DOHH2 (cell line): ENCODE data around the gene NR3C2.

Source experiments
- CTCF ChIP-seq: fragments of 200-600 bp; sonication (generic); IDR thresholded peaks from one replicate; pipeline ENCODE4 v1.5.1; 2014; ENCODE audit warnings: antibody characterized with exemption, mild to moderate bottlenecking, low read depth, low read length; ENCODE audit not compliant: poor library complexity, severe bottlenecking
- EZH2phosphoT487 ChIP-seq: fragments of 200-600 bp; sonication (generic); IDR thresholded peaks from 2 replicates; pipeline ENCODE4 v1.6.1; 2017; ENCODE audit warnings: borderline replicate concordance, mild to moderate bottlenecking, antibody characterized with exemption, low read length, moderate library complexity, mixed read lengths

DNA sequence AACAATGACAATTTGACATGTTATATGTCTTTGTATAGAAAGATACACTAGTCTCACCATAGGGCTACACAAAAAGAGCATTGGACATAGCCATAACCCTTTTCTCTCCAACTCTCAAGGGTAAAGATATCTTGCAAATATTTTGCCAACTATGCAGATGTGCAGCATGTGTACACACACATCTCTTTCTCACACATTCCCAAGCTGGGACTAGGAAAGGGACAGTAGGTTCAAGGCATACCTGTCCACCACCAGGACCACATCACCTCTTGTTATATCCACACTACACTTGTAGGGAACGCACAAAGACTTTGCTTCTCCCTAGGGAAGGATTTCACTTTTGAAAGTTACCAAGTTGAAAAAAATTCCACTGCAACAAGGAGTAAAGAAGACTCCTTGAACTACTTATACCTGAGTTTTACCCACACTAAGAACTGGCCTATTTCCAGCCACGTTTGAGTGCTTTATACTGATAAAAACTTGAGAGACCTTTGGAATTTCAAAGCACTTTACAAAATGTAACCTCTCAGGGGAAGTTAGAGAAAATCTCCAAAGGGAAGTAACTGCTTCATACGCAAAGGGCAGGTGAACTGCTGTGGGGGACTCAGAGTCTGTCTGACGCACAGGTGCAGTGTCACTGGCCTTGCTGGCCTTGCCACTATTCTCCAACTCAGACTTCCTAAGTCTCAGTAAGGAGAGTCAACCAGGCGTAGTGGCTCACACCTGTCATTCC, 36.9 kb downstream of the NR3C2 start:
- TF ChIP-seq CTCF (no peak), EZH2phosphoT487 (no peak)
